Fibroblast of skin of abdomen (primary cell): ENCODE results near the gene TARS2.

Experiments used
- DNase-seq: peaks from one replicate; pipeline ENCODE4 v3.0.0-alpha.2; 2013

Gene TARS2

GRCh38 chr1:150555971-150556865 lies 69.0 kb downstream of the TARS2 start:
- no peak for DNase-seq

- no peak for DNase-seq
Measured at GRCh38 chr1:150557065-150557600, 69.9 kb downstream of the TARS2 start.
